Measurements from ENCODE around the gene ZFPL1. TPM values are rescaled to one million over a fixed set of nuclear protein-coding genes. Genes with fewer than 3 reads are reported as not detected.

Gene ZFPL1
- total and polyA plus RNA-seq, 9 of the 15 experiments (the other 6 are each of a cell fraction or from before 2014, with no cell fraction given): 3.7 to 37.5 (median 22.7) TPM

DNA sequence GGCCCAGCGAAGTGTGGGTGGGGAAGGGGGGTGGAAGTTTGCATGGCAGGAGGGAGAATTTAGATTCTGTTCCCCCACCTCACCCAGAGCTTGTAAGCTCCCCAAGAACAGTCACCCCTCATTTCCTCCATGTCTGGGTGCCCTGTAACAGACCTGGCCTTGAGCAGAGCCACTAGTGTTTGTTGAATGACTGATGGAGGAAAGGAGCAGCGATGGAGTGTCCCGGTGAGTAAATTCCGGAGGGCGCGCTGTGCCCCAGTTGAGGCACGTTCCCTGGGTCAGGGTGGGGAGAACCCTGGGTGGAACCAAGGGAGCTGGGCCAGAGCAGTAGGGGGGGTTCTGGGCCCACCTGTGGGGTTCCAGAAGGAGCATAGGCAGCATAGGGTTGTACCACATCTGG is 26.5 kb upstream of the ZFPL1 start (continued):
- TF ChIP-seq, protein P1, sequence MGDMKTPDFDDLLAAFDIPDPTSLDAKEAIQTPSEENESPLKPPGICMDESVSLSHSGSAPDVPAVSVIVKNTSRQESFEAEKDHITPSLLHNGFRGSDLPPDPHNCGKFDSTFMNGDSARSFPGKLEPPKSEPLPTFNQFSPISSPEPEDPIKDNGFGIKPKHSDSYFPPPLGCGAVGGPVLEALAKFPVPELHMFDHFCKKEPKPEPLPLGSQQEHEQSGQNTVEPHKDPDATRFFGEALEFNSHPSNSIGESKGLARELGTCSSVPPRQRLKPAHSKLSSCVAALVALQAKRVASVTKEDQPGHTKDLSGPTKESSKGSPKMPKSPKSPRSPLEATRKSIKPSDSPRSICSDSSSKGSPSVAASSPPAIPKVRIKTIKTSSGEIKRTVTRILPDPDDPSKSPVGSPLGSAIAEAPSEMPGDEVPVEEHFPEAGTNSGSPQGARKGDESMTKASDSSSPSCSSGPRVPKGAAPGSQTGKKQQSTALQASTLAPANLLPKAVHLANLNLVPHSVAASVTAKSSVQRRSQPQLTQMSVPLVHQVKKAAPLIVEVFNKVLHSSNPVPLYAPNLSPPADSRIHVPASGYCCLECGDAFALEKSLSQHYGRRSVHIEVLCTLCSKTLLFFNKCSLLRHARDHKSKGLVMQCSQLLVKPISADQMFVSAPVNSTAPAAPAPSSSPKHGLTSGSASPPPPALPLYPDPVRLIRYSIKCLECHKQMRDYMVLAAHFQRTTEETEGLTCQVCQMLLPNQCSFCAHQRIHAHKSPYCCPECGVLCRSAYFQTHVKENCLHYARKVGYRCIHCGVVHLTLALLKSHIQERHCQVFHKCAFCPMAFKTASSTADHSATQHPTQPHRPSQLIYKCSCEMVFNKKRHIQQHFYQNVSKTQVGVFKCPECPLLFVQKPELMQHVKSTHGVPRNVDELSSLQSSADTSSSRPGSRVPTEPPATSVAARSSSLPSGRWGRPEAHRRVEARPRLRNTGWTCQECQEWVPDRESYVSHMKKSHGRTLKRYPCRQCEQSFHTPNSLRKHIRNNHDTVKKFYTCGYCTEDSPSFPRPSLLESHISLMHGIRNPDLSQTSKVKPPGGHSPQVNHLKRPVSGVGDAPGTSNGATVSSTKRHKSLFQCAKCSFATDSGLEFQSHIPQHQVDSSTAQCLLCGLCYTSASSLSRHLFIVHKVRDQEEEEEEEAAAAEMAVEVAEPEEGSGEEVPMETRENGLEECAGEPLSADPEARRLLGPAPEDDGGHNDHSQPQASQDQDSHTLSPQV (IDR thresholded peaks at IDR 0.05): no peak
- TF ChIP-seq MAFG (tag; conservative IDR thresholded peaks at IDR 0.05) (no peak), ZNF507 (tag; conservative IDR thresholded peaks at IDR 0.05) (no peak), STAT5B (CRISPR knock-in tag; IDR thresholded peaks at IDR 0.05) (no peak), CTBP1 (IDR thresholded peaks at IDR 0.05; ENCODE audit: borderline replicate concordance) (no peak), DACH1 (IDR thresholded peaks at IDR 0.05; ENCODE audit: partially characterized antibody) (no peak)
- TF ChIP-seq, protein P2, sequence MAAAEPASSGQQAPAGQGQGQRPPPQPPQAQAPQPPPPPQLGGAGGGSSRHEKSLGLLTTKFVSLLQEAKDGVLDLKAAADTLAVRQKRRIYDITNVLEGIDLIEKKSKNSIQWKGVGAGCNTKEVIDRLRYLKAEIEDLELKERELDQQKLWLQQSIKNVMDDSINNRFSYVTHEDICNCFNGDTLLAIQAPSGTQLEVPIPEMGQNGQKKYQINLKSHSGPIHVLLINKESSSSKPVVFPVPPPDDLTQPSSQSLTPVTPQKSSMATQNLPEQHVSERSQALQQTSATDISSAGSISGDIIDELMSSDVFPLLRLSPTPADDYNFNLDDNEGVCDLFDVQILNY (CRISPR knock-in tag; IDR thresholded peaks at IDR 0.05): no peak

Measured in K562 (cell line).